Liver (tissue), 9 donors: ENCODE data around the gene PLA1A. TPM values are rescaled to one million over a fixed set of nuclear protein-coding genes. Genes with fewer than 3 reads are reported as not detected.

ENCODE experiments used
- DNase-seq: peaks from one replicate; pipeline ENCODE4 v3.0.0-alpha.2; 2017; ENCODE audit warnings: low spot score
- H3K27ac ChIP-seq, 2 donors: one replicate each; pipeline ENCODE4 v1.7.0; 2013; ENCODE audit warnings: inconsistent platforms in 2 of 2, low read length in 2 of 2, control low read depth in 1 of 2, low read depth in 1 of 2, mild to moderate bottlenecking in 1 of 2
- H3K27me3 ChIP-seq, 4 donors: one replicate each; pipeline versions ENCODE4 v1.6.1 to v1.7.0; 2013; ENCODE audit warnings: low read length in 3 of 4, inconsistent platforms in 1 of 4, mild to moderate bottlenecking in 1 of 4, moderate library complexity in 1 of 4; ENCODE audit not compliant: control insufficient read depth in 4 of 4, insufficient read depth in 4 of 4
- H3K36me3 ChIP-seq, 4 donors: one replicate each; pipeline versions ENCODE4 v1.6.1 to v1.7.0; 2013; ENCODE audit warnings: low read length in 3 of 4, mild to moderate bottlenecking in 3 of 4, low read depth in 1 of 4, moderate library complexity in 1 of 4; ENCODE audit not compliant: control insufficient read depth in 4 of 4, insufficient read depth in 3 of 4
- H3K4me1 ChIP-seq, 4 donors: one replicate each; pipeline versions ENCODE4 v1.6.1 to v1.7.0; 2013; ENCODE audit warnings: low read length in 3 of 4, mild to moderate bottlenecking in 3 of 4, moderate library complexity in 1 of 4; ENCODE audit not compliant: control insufficient read depth in 4 of 4, insufficient read depth in 4 of 4
- H3K4me3 ChIP-seq, 3 donors: one replicate each; pipeline versions ENCODE4 v1.6.1 to v1.7.0; 2013; ENCODE audit warnings: low read length in 3 of 3, control low read depth in 1 of 3, low read depth in 1 of 3, mild to moderate bottlenecking in 1 of 3
- H3K9ac ChIP-seq, 2 donors: one replicate each; pipeline ENCODE4 v1.7.0; 2013; ENCODE audit warnings: low read length in 2 of 2, mild to moderate bottlenecking in 2 of 2, moderate library complexity in 2 of 2, control low read depth in 1 of 2, low read depth in 1 of 2
- H3K9me3 ChIP-seq, 4 donors: one replicate each; pipeline versions ENCODE4 v1.6.1 to v1.7.0; 2013; ENCODE audit warnings: low read length in 3 of 4; ENCODE audit not compliant: control insufficient read depth in 4 of 4
- FOXA1 ChIP-seq: IDR thresholded peaks from 2 replicates; pipeline ENCODE4 v1.6.1; 2016; ENCODE audit warnings: antibody characterized with exemption
- HNF4G ChIP-seq: IDR thresholded peaks from 2 replicates; pipeline ENCODE4 v1.6.1; 2016; ENCODE audit warnings: antibody characterized with exemption
- JUND ChIP-seq, 2 donors: IDR thresholded peaks; 2 replicates each; pipeline ENCODE4 v1.6.1; 2016; ENCODE audit warnings: antibody characterized with exemption in 2 of 2
- NR2F2 ChIP-seq: IDR thresholded peaks from 2 replicates; pipeline ENCODE4 v1.6.1; 2016; ENCODE audit warnings: antibody characterized with exemption
- RAD21 ChIP-seq, 2 donors: IDR thresholded peaks; 2 replicates each; pipeline ENCODE4 v1.6.1; 2016; ENCODE audit warnings: antibody characterized with exemption in 2 of 2, mild to moderate bottlenecking in 2 of 2
- SP1 ChIP-seq: IDR thresholded peaks from 2 replicates; pipeline ENCODE4 v1.6.1; 2018; ENCODE audit warnings: antibody characterized with exemption, mild to moderate bottlenecking
- YY1 ChIP-seq: IDR thresholded peaks from 2 replicates; pipeline ENCODE4 v1.6.1; 2016; ENCODE audit warnings: antibody characterized with exemption, mild to moderate bottlenecking
- WGBS: extraction: QIAGEN DNeasy Blood & Tissue Kit; methylation state at CpG from one replicate; pipeline ENCODE4 v1.1.7; 2013; 5-methylcytosine and 5-hydroxymethylcytosine counted together
- polyA plus RNA-seq, 2 donors: library from polyadenylated mRNA; stranded (reverse) in 1 of 2; unstranded in 1 of 2; fragments of 200-250 nt in 1 of 2; fragments of >200 nt in 1 of 2; fragmentation: Nextera tagmentation in 1 of 2; extraction: Ambion mirVana in 1 of 2; gene quantifications; one replicate each; pipeline versions ENCODE4 v1.2.1 to v1.2.3, GENCODE V29; 2013 to 2015
- total RNA-seq, 2 donors: library from RNA; depleted of rRNA; stranded (reverse); fragments of >200 nt; gene quantifications; one replicate each; pipeline ENCODE4 v1.2.3, GENCODE V29; 2014
- TF ChIP-seq, protein P1 (sequence below): IDR thresholded peaks from 2 replicates; pipeline ENCODE4 v1.6.1; 2016; ENCODE audit warnings: antibody characterized with exemption
- TF ChIP-seq, protein P2 (sequence below): IDR thresholded peaks from 2 replicates; pipeline ENCODE4 v1.6.1; 2016; ENCODE audit warnings: antibody characterized with exemption
- TF ChIP-seq, protein P3 (sequence below): IDR thresholded peaks from 2 replicates; pipeline ENCODE4 v1.6.1; 2016; ENCODE audit warnings: antibody characterized with exemption
- TF ChIP-seq, protein P4 (sequence below): IDR thresholded peaks from 2 replicates; pipeline ENCODE4 v1.6.1; 2016; ENCODE audit warnings: antibody characterized with exemption, mild to moderate bottlenecking
- TF ChIP-seq, protein P5 (sequence below): fragments of 150-350 bp; IDR thresholded peaks from 2 replicates; pipeline ENCODE4 v1.5.1; 2017; ENCODE audit warnings: improper control_type of control experiment, low read depth, low read length; ENCODE audit not compliant: missing input control
- donor health status: healthy.
- donor health status: healthy.
- donor health status: healthy.
- donor health status: healthy.
- donor health status: healthy.

Gene PLA1A
- total and polyA plus RNA-seq, 4 donors: 6.0 to 63.9 (median 33.0) TPM

DNA sequence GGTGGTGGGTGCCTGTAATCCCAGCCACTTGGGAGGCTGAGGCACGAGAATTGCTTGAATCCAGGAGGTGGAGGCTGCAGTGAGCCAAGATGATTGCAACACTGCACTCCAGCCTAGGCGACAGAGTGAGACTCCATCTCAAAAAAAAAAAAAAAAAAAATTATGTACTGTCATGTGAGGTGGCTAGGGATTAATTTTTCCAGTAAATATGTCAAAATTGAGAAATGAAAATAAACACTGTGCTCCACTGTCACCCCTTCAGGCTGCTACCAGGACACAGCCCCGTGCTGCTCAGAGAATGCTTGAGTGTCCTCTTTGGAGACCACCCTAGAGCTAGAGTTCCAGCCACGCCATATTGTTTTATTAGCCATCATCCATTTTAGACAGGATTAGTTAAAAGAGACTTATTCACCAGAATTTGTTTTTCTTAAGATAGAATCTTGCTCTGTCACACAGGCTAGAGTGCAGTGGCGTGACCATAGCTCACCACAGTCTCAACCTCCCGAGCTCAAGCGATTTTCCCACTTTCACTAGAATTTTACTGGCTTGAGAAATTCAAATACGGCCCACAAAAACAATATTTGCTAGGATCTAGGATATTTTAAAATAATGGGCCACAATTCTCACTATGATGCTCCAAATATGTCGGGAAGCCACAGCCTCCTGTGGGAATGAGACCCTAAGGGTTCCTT, 38.9 kb upstream of the PLA1A start:
- no peak overlapping the region for H3K27ac ChIP-seq
- no peaks in the 10 kb centered on the region for H3K36me3 ChIP-seq
- H3K4me1 ChIP-seq: peaks cover 0 to 1% (median 0%) of the 10 kb centered on the region in 4 donors
- 86% methylated on average over 9 of the region's 9 CpGs for WGBS
- H3K27me3 ChIP-seq: no peaks in the 10 kb centered on the region
- no peaks in the 10 kb centered on the region for H3K9me3 ChIP-seq
- DNase-seq: no peak
- no peak overlapping the region for H3K4me3 ChIP-seq
- H3K9ac ChIP-seq: no peak overlapping the region
- TF ChIP-seq SP1 (no peak), NR2F2 (no peak), FOXA1 (no peak), HNF4G (no peak), YY1 (no peak)
- TF ChIP-seq, protein P1, sequence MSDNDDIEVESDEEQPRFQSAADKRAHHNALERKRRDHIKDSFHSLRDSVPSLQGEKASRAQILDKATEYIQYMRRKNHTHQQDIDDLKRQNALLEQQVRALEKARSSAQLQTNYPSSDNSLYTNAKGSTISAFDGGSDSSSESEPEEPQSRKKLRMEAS: no peak
- TF ChIP-seq, protein P2, sequence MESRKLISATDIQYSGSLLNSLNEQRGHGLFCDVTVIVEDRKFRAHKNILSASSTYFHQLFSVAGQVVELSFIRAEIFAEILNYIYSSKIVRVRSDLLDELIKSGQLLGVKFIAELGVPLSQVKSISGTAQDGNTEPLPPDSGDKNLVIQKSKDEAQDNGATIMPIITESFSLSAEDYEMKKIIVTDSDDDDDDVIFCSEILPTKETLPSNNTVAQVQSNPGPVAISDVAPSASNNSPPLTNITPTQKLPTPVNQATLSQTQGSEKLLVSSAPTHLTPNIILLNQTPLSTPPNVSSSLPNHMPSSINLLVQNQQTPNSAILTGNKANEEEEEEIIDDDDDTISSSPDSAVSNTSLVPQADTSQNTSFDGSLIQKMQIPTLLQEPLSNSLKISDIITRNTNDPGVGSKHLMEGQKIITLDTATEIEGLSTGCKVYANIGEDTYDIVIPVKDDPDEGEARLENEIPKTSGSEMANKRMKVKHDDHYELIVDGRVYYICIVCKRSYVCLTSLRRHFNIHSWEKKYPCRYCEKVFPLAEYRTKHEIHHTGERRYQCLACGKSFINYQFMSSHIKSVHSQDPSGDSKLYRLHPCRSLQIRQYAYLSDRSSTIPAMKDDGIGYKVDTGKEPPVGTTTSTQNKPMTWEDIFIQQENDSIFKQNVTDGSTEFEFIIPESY: no peak
- TF ChIP-seq, protein P3, sequence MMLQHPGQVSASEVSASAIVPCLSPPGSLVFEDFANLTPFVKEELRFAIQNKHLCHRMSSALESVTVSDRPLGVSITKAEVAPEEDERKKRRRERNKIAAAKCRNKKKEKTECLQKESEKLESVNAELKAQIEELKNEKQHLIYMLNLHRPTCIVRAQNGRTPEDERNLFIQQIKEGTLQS: no peak
- TF ChIP-seq, protein P4, sequence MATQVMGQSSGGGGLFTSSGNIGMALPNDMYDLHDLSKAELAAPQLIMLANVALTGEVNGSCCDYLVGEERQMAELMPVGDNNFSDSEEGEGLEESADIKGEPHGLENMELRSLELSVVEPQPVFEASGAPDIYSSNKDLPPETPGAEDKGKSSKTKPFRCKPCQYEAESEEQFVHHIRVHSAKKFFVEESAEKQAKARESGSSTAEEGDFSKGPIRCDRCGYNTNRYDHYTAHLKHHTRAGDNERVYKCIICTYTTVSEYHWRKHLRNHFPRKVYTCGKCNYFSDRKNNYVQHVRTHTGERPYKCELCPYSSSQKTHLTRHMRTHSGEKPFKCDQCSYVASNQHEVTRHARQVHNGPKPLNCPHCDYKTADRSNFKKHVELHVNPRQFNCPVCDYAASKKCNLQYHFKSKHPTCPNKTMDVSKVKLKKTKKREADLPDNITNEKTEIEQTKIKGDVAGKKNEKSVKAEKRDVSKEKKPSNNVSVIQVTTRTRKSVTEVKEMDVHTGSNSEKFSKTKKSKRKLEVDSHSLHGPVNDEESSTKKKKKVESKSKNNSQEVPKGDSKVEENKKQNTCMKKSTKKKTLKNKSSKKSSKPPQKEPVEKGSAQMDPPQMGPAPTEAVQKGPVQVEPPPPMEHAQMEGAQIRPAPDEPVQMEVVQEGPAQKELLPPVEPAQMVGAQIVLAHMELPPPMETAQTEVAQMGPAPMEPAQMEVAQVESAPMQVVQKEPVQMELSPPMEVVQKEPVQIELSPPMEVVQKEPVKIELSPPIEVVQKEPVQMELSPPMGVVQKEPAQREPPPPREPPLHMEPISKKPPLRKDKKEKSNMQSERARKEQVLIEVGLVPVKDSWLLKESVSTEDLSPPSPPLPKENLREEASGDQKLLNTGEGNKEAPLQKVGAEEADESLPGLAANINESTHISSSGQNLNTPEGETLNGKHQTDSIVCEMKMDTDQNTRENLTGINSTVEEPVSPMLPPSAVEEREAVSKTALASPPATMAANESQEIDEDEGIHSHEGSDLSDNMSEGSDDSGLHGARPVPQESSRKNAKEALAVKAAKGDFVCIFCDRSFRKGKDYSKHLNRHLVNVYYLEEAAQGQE: no peak

DNA sequence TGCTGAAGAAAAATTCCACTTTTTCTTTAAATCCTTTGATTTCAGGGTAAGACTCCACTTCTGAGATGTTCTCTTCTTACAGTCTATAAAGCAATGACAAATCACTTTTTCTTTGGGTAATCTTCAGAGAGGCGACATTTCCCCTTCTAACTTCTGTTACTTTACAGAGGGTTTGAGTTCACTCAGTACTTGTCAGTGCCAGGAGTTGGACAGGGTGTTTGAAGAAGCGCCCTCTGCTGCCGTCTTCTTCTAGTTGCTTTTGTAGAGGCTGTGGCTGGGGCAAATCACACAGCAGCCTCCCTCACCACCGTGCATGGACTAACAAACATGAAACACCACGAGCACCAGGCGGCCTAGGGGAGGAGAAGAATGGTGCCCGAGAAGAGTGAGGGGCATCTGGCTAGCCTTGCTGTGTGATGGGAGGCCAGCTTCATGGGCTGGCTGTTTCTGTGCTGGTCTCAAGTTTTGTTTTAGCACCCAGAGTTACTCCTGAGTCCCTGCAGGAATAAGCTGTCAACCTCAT, 38.2 kb upstream of the PLA1A start, which contains the start of gene CD80:
Gene CD80, minus strand, starts transcription at position 174 of the 523 bp plus-strand sequence. CDS start 1,886 bp downstream, outside the sequence.
- no peaks in the 10 kb centered on the region for H3K9me3 ChIP-seq
- TF ChIP-seq RAD21 (IDR thresholded peaks at IDR 0.05) (peak; percentile 64 to 81), JUND (IDR thresholded peaks at IDR 0.05) (no peak)
- TF ChIP-seq, protein P5, sequence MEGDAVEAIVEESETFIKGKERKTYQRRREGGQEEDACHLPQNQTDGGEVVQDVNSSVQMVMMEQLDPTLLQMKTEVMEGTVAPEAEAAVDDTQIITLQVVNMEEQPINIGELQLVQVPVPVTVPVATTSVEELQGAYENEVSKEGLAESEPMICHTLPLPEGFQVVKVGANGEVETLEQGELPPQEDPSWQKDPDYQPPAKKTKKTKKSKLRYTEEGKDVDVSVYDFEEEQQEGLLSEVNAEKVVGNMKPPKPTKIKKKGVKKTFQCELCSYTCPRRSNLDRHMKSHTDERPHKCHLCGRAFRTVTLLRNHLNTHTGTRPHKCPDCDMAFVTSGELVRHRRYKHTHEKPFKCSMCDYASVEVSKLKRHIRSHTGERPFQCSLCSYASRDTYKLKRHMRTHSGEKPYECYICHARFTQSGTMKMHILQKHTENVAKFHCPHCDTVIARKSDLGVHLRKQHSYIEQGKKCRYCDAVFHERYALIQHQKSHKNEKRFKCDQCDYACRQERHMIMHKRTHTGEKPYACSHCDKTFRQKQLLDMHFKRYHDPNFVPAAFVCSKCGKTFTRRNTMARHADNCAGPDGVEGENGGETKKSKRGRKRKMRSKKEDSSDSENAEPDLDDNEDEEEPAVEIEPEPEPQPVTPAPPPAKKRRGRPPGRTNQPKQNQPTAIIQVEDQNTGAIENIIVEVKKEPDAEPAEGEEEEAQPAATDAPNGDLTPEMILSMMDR: peak; percentile 27
- H3K4me1 ChIP-seq: peaks cover 0 to 1% (median 0%) of the 10 kb centered on the region in 4 donors
- no peaks in the 10 kb centered on the region for H3K27me3 ChIP-seq
- no peak within 1 kb of the TSS for H3K9ac ChIP-seq
- DNase-seq: peak; percentile 50
- no peak within 1 kb of the TSS for H3K4me3 ChIP-seq
- WGBS: 19% methylated on average over 7 of the region's 7 CpGs
- H3K36me3 ChIP-seq: no peaks in the 10 kb centered on the region
- no peak within 1 kb of the TSS for H3K27ac ChIP-seq
